ENCODE data around the gene TM2D3.
A peak's percentile ranks its signal among the peaks of the same experiment; 100 is the strongest.

TM2D3 gene

DNA sequence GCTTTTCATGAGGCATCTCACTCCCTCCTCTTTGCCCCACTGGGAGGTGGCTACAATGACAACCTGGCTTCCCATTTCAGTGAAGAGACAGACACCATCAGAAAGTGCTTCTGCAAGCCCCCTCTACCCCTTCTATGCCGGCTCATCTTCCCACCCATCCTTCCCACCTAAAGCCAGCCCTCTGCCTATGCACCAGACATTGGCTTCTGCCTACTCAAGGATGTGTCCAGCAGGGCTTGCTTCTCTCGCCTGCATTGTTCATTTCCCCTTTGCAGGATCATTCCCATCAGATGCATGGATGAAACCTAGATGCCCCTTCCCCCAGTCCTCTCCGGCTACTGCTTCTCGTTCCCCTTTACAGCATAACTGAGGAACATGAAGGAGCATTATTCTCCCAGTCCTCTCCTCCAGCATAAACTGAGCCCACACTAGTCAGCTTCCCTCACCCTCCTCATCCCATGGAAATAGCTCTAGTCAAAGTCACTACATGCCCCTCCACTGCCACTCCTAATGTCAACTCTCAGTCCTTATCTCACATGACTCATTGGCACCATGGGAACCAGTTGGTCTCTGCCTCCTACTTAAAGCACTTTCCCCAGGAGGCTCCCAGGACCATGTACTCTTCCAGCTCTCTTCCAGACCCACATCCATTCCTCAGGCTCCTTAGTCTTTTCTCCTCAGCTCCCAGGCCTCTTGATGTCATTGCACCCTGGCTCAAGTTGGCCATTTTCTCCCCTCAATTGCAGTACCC lies 47.9 kb downstream of the TM2D3 start:
- H4K20me1 ChIP-seq (ENCODE audit: insufficient read depth), result no peaks in the 10 kb centered on the region
- TF ChIP-seq CTCF (conservative IDR thresholded peaks at IDR 0.05; ENCODE audit: low read depth, low read length), result no peak
- peaks cover 12% of the 10 kb centered on the region for H3K4me1 ChIP-seq (ENCODE audit: low read depth, poor library complexity, severe bottlenecking)
- H3K4me2 ChIP-seq, result no peak overlapping the region
- no peak overlapping the region for H3K27ac ChIP-seq
- H3K4me3 ChIP-seq (IDR thresholded peaks at IDR 0.05; ENCODE audit: insufficient read depth, low read depth, low read length), result no peak overlapping the region
- no peaks in the 10 kb centered on the region for H3K36me3 ChIP-seq (ENCODE audit: insufficient read depth)
- H3K79me2 ChIP-seq (ENCODE audit: insufficient read depth, low read depth), result no peaks in the 10 kb centered on the region; the same call in 1 of the 2 replicates
- H3K9ac ChIP-seq, result no peak overlapping the region
- no peak overlapping the region for H2AFZ ChIP-seq (ENCODE audit: low read depth)
- no peaks in the 10 kb centered on the region for H3K27me3 ChIP-seq (ENCODE audit: insufficient read depth, low read depth)

DNA sequence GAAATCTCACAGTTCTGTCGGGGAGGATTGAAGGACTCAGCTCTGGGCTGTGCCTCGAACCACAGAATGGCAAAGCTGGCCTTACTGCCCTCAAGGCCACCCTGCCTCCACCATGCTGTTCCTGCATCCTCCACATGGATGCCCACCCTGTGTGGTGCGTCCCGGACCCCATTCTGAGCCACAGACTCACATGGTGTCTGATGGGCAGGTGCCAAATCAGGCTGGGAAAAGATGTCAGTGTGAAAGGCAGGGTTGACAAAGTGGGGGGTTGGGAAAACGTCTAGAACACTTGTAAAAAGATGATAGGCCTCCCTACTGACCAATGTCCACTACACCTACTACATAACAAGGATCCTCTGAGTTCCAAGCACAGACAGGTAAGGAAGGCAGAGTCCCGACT lies 49.4 kb downstream of the TM2D3 start:
- TF ChIP-seq CTCF (conservative IDR thresholded peaks at IDR 0.05; ENCODE audit: low read depth, low read length), result no peak
- no peak overlapping the region for H2AFZ ChIP-seq (ENCODE audit: low read depth)
- no peaks in the 10 kb centered on the region; the same call in 1 of the 2 replicates for H3K79me2 ChIP-seq (ENCODE audit: insufficient read depth, low read depth)
- H3K36me3 ChIP-seq (ENCODE audit: insufficient read depth), result no peaks in the 10 kb centered on the region
- no peak overlapping the region for H3K4me3 ChIP-seq (IDR thresholded peaks at IDR 0.05; ENCODE audit: insufficient read depth, low read depth, low read length)
- peaks cover 12% of the 10 kb centered on the region for H3K4me1 ChIP-seq (ENCODE audit: low read depth, poor library complexity, severe bottlenecking)
- H3K27me3 ChIP-seq (ENCODE audit: insufficient read depth, low read depth), result no peaks in the 10 kb centered on the region
- H3K4me2 ChIP-seq, result no peak overlapping the region
- no peak overlapping the region for H3K27ac ChIP-seq
- H4K20me1 ChIP-seq (ENCODE audit: insufficient read depth), result no peaks in the 10 kb centered on the region
- no peak overlapping the region for H3K9ac ChIP-seq

DNA sequence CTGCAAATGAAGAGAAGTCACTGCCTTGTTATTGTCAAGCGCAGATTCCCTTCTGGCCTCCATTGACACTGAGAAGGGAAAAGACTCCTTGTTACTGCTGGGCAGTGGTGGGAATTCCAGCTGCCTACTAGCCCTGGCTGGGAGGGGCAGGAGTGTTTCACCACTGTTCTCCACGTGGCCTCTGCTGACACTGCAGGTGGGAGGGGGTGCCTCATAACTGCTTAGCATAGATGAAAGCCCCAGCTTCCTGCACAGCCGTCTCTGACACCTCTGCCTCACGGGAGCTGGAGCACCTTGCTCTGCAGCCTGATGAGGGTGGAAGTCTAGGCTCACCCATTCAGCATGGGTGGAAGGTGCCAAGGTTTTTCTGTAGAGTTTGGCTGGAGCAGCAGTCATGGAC lies 52.1 kb downstream of the TM2D3 start:
- H3K27ac ChIP-seq, result no peak overlapping the region
- TF ChIP-seq CTCF (conservative IDR thresholded peaks at IDR 0.05; ENCODE audit: low read depth, low read length), result no peak
- no peaks in the 10 kb centered on the region for H4K20me1 ChIP-seq (ENCODE audit: insufficient read depth)
- H2AFZ ChIP-seq (ENCODE audit: low read depth), result peak overlapping the region; percentile 36; the same call in 1 of the 2 replicates
- peaks cover 12% of the 10 kb centered on the region for H3K4me1 ChIP-seq (ENCODE audit: low read depth, poor library complexity, severe bottlenecking)
- H3K27me3 ChIP-seq (ENCODE audit: insufficient read depth, low read depth), result no peaks in the 10 kb centered on the region
- H3K4me3 ChIP-seq (IDR thresholded peaks at IDR 0.05; ENCODE audit: insufficient read depth, low read depth, low read length), result no peak overlapping the region
- H3K79me2 ChIP-seq (ENCODE audit: insufficient read depth, low read depth), result no peaks in the 10 kb centered on the region; the same call in 1 of the 2 replicates
- no peaks in the 10 kb centered on the region for H3K36me3 ChIP-seq (ENCODE audit: insufficient read depth)
- no peak overlapping the region for H3K9ac ChIP-seq
- peak overlapping the region; percentile 14; the same call in 1 of the 2 replicates for H3K4me2 ChIP-seq

DNA sequence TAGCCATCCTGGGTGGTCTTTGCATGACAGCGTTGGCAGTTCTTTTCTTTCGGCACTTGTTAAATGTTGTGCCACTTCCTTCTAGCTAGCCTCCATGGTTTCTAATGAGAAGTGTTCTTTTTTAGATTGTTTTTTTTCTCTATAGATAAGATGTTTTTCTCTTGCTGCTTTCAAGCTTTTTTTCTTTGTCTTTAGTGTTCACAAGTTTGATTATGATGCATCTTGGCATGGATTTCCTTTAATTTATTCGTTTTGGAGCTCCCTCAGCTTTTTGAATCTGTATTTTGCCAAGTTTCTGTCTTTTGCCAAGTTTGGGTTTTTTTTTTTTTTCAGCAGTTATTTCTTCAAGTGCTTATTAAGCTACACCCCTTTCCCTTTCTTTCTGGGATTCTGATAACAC lies 53.1 kb downstream of the TM2D3 start:
- H3K4me2 ChIP-seq, result no peak overlapping the region
- no peaks in the 10 kb centered on the region for H4K20me1 ChIP-seq (ENCODE audit: insufficient read depth)
- H3K9ac ChIP-seq, result no peak overlapping the region
- H3K27me3 ChIP-seq (ENCODE audit: insufficient read depth, low read depth), result no peaks in the 10 kb centered on the region
- no peaks in the 10 kb centered on the region for H3K36me3 ChIP-seq (ENCODE audit: insufficient read depth)
- no peak overlapping the region for H2AFZ ChIP-seq (ENCODE audit: low read depth)
- TF ChIP-seq CTCF (conservative IDR thresholded peaks at IDR 0.05; ENCODE audit: low read depth, low read length), result no peak
- no peak overlapping the region for H3K27ac ChIP-seq
- H3K79me2 ChIP-seq (ENCODE audit: insufficient read depth, low read depth), result no peaks in the 10 kb centered on the region; the same call in 1 of the 2 replicates
- H3K4me1 ChIP-seq (ENCODE audit: low read depth, poor library complexity, severe bottlenecking), result peaks cover 12% of the 10 kb centered on the region
- H3K4me3 ChIP-seq (IDR thresholded peaks at IDR 0.05; ENCODE audit: insufficient read depth, low read depth, low read length), result no peak overlapping the region
